Osteocyte (in vitro differentiated cells): ENCODE results near the gene COL21A1. TPM values are rescaled to one million over a fixed set of nuclear protein-coding genes. Genes with fewer than 3 reads are reported as not detected.

Experiments
- DNase-seq: peaks from one replicate; pipeline ENCODE4 v3.0.0; 2021; ENCODE audit warnings: mixed read lengths; ENCODE audit not compliant: unreplicated experiment; ENCODE audit errors: extremely low spot score
- H3K27ac Mint-ChIP-seq: one replicate; pipeline ENCODE4 v1.8.0; 2021; ENCODE audit warnings: mild to moderate bottlenecking, mixed read lengths; ENCODE audit not compliant: unreplicated experiment
- H3K27me3 Mint-ChIP-seq: one replicate; pipeline ENCODE4 v1.8.0; 2021; ENCODE audit warnings: mixed read lengths; ENCODE audit not compliant: unreplicated experiment
- H3K36me3 Mint-ChIP-seq: one replicate; pipeline ENCODE4 v1.8.0; 2021; ENCODE audit warnings: mixed read lengths; ENCODE audit not compliant: unreplicated experiment
- H3K4me1 Mint-ChIP-seq: one replicate; pipeline ENCODE4 v1.8.0; 2021; ENCODE audit warnings: mixed read lengths; ENCODE audit not compliant: unreplicated experiment
- H3K4me3 Mint-ChIP-seq: one replicate; pipeline ENCODE4 v1.8.0; 2021; ENCODE audit warnings: mild to moderate bottlenecking, moderate library complexity, mixed read lengths; ENCODE audit not compliant: unreplicated experiment
- H3K9me3 Mint-ChIP-seq: one replicate; pipeline ENCODE4 v1.8.0; 2021; ENCODE audit warnings: mixed read lengths; ENCODE audit not compliant: unreplicated experiment
- total RNA-seq: library from RNA; stranded (reverse); gene quantifications from 2 replicates; pipeline ENCODE4 v1.2.1, GENCODE V29; 2021
- TF ChIP-seq, protein P1 (sequence below): fragments of 200-600 bp; sonication (generic); IDR thresholded peaks from 2 replicates; pipeline ENCODE4 v1.5.0; 2021; ENCODE audit warnings: antibody characterized with exemption, mild to moderate bottlenecking, moderate library complexity

COL21A1 gene
- total RNA-seq, 1 donor from 2014 or later = 60.0 TPM

- H3K36me3 Mint-ChIP-seq = peaks cover 3% of the 10 kb centered on the region
- peaks cover 11% of the 10 kb centered on the region for H3K9me3 Mint-ChIP-seq
- no peak overlapping the region for H3K27ac Mint-ChIP-seq
- no peaks in the 10 kb centered on the region for H3K27me3 Mint-ChIP-seq
- DNase-seq = no peak
- H3K4me1 Mint-ChIP-seq = peaks cover 42% of the 10 kb centered on the region
- no peak overlapping the region for H3K4me3 Mint-ChIP-seq
- TF ChIP-seq, protein P1, sequence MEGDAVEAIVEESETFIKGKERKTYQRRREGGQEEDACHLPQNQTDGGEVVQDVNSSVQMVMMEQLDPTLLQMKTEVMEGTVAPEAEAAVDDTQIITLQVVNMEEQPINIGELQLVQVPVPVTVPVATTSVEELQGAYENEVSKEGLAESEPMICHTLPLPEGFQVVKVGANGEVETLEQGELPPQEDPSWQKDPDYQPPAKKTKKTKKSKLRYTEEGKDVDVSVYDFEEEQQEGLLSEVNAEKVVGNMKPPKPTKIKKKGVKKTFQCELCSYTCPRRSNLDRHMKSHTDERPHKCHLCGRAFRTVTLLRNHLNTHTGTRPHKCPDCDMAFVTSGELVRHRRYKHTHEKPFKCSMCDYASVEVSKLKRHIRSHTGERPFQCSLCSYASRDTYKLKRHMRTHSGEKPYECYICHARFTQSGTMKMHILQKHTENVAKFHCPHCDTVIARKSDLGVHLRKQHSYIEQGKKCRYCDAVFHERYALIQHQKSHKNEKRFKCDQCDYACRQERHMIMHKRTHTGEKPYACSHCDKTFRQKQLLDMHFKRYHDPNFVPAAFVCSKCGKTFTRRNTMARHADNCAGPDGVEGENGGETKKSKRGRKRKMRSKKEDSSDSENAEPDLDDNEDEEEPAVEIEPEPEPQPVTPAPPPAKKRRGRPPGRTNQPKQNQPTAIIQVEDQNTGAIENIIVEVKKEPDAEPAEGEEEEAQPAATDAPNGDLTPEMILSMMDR = no peak
Measured at GRCh38 chr6:56038764-56039163, 208.6 kb downstream of the COL21A1 start.

- Mint-ChIP-seq H3K36me3 (peaks cover 3% of the 10 kb centered on the region), H3K27ac (no peak overlapping the region), H3K4me3 (no peak overlapping the region), H3K27me3 (no peaks in the 10 kb centered on the region), H3K9me3 (peaks cover 11% of the 10 kb centered on the region), H3K4me1 (peaks cover 30% of the 10 kb centered on the region)
- no peak for DNase-seq
- TF ChIP-seq, protein P1 = peak; percentile 50
Measured at GRCh38 chr6:56037601-56038000, 209.8 kb downstream of the COL21A1 start.

DNA sequence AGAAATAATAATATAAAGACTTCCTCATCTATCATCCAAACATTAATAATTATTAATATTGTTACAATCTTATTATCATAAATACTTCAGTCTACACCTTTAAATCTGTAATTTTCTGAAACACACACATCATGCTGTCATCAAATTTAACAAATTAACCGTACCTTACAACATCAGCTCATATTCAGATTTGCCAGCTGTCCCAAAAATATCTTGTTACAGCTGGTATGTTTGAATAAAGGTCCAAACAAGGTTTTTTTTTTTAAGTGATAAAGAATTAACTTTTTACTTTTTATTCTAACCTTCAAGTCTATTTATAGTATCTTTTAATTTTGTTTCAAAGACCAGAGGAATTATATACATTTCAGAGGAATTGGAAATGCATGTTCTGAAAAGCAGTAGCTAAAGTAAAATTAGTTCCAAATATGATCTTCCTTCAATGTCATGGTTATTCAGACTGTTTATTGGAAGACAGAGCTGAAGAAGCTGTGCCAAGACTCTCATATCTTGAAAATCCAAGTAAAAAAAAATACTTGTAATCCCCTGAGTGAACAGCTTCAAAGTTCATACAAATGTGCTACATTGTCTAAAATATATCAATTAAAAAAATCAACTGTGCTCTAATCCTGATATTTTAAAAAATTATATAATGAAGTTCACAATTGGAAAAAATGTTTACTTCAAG is 210.3 kb downstream of the COL21A1 start:
- peaks cover 10% of the 10 kb centered on the region for H3K9me3 Mint-ChIP-seq
- no peak for DNase-seq
- H3K36me3 Mint-ChIP-seq = peaks cover 3% of the 10 kb centered on the region
- peaks cover 29% of the 10 kb centered on the region for H3K4me1 Mint-ChIP-seq
- no peak overlapping the region for H3K27ac Mint-ChIP-seq
- TF ChIP-seq, protein P1 = no peak
- no peak overlapping the region for H3K4me3 Mint-ChIP-seq
- H3K27me3 Mint-ChIP-seq = no peaks in the 10 kb centered on the region

GRCh38 chr6:56033401-56033800 is 214.0 kb downstream of the COL21A1 start:
- no peak for DNase-seq
- Mint-ChIP-seq H3K4me1 (no peaks in the 10 kb centered on the region), H3K9me3 (peaks cover 11% of the 10 kb centered on the region), H3K27ac (no peak overlapping the region), H3K36me3 (no peaks in the 10 kb centered on the region), H3K4me3 (no peak overlapping the region), H3K27me3 (no peaks in the 10 kb centered on the region)
- TF ChIP-seq, protein P1 = no peak

GRCh38 chr6:56032715-56033260 is 214.6 kb downstream of the COL21A1 start:
- Mint-ChIP-seq H3K4me1 (no peaks in the 10 kb centered on the region), H3K9me3 (peaks cover 11% of the 10 kb centered on the region), H3K27ac (no peak overlapping the region), H3K36me3 (no peaks in the 10 kb centered on the region), H3K27me3 (no peaks in the 10 kb centered on the region), H3K4me3 (no peak overlapping the region)
- TF ChIP-seq, protein P1 = no peak
- no peak for DNase-seq
